K562 (cell line): ENCODE results near the gene CNNM2. TPM values are rescaled to one million over a fixed set of nuclear protein-coding genes. Genes with fewer than 3 reads are reported as not detected.

Experiments used
- CHD1 ChIP-seq: fragments of 200-600 bp; sonication (generic); IDR thresholded peaks from one replicate; pipeline ENCODE4 v1.6.1; 2012; ENCODE audit warnings: mild to moderate bottlenecking, moderate library complexity, low read length, inconsistent platforms
- ELF1 ChIP-seq: fragments of 200-800 bp; sonication (Bioruptor generic); IDR thresholded peaks from 2 replicates; pipeline ENCODE4 v1.6.1; 2016; ENCODE audit warnings: missing genetic modification characterization, missing compliant biosample characterization
- HNRNPLL ChIP-seq: fragments of 200-400 bp; formaldehyde crosslinking; IDR thresholded peaks from 2 replicates; pipeline ENCODE4 v1.6.1; 2017; ENCODE audit warnings: low read length, low read depth, mild to moderate bottlenecking; ENCODE audit not compliant: poor library complexity, severe bottlenecking
- LCOR ChIP-seq: sonication (generic); formaldehyde crosslinking; IDR thresholded peaks from 2 replicates; pipeline ENCODE4 v1.8.0; 2022; ENCODE audit warnings: mild to moderate bottlenecking, missing genetic modification reagents
- MAFG ChIP-seq: fragments of 450-650 bp; conservative IDR thresholded peaks from 2 replicates; pipeline ENCODE4 v1.6.1; 2016; ENCODE audit warnings: missing genetic modification characterization, missing compliant biosample characterization
- MEIS2 ChIP-seq: fragments of 450-650 bp; IDR thresholded peaks from 2 replicates; pipeline ENCODE4 v1.6.1; 2014; ENCODE audit warnings: mild to moderate bottlenecking; ENCODE audit not compliant: partially characterized antibody
- MYBL2 ChIP-seq, 2 experiments: fragments of 450-650 bp in 1 of 2; sonication (generic) in 1 of 2; formaldehyde crosslinking in 1 of 2; IDR thresholded peaks; 2 replicates each; pipeline versions ENCODE4 v1.6.1 to v1.8.1; 2017 to 2022; ENCODE audit warnings: borderline replicate concordance in 1 of 2, inconsistent platforms in 1 of 2, low read depth in 1 of 2, mild to moderate bottlenecking in 1 of 2, missing genetic modification reagents in 1 of 2, moderate library complexity in 1 of 2
- NFIC ChIP-seq: fragments of 450-650 bp; IDR thresholded peaks from 2 replicates; pipeline ENCODE4 v1.6.1; 2017; ENCODE audit warnings: mild to moderate bottlenecking, inconsistent platforms
- POLR2H ChIP-seq: IDR thresholded peaks from 2 replicates; pipeline ENCODE4 v1.6.1; 2016; ENCODE audit warnings: missing genetic modification characterization, low read depth, mild to moderate bottlenecking, control low read depth, missing compliant biosample characterization, moderate library complexity
- POLR3A ChIP-seq: IDR thresholded peaks from 2 replicates; pipeline ENCODE4 v1.6.1; 2011; ENCODE audit warnings: borderline replicate concordance, mild to moderate bottlenecking, moderate library complexity; ENCODE audit not compliant: insufficient read length, insufficient read depth; ENCODE audit errors: extremely low read depth
- SMAD4 ChIP-seq: fragments of 250-450 bp; sonication (Bioruptor Pico); conservative IDR thresholded peaks from 2 replicates; pipeline ENCODE4 v1.8.0; 2021; ENCODE audit warnings: inconsistent platforms, mild to moderate bottlenecking, moderate library complexity
- ZBED1 ChIP-seq: IDR thresholded peaks from 2 replicates; pipeline ENCODE4 v1.6.1; 2014
- ZNF143 ChIP-seq: sonication (generic); formaldehyde crosslinking; IDR thresholded peaks from 2 replicates; pipeline ENCODE4 v1.9.0; 2022; ENCODE audit warnings: mild to moderate bottlenecking, missing genetic modification reagents
- ZNF311 ChIP-seq: fragments of 250-450 bp; sonication (Bioruptor Pico); IDR thresholded peaks from 2 replicates; pipeline ENCODE4 v1.4.0; 2020; ENCODE audit warnings: mild to moderate bottlenecking, moderate library complexity
- ZNF384 ChIP-seq: IDR thresholded peaks from 2 replicates; pipeline ENCODE4 v1.6.1; 2012; ENCODE audit warnings: low read depth, low read length, improper control_type of control experiment
- ZNF444 ChIP-seq: fragments of 250-450 bp; sonication (Bioruptor Pico); IDR thresholded peaks from 2 replicates; pipeline ENCODE4 v1.4.0; 2020; ENCODE audit warnings: mild to moderate bottlenecking, moderate library complexity
- ZNF507 ChIP-seq: conservative IDR thresholded peaks from 2 replicates; pipeline ENCODE4 v1.6.1; 2017; ENCODE audit warnings: missing genetic modification characterization, missing compliant biosample characterization
- ZZZ3 ChIP-seq: fragments of 450-650 bp; IDR thresholded peaks from 2 replicates; pipeline ENCODE4 v1.6.1; 2016; ENCODE audit warnings: antibody characterized with exemption, mild to moderate bottlenecking, moderate library complexity
- polyA plus RNA-seq, 8 experiments: library from polyadenylated mRNA; depleted of rRNA in 4 of 8; stranded (reverse) in 5 of 8; unstranded in 3 of 8; fragments of >200 nt; fragmentation: Nextera tagmentation in 2 of 8; fragmentation: Illumina TruSeq in 1 of 8; extraction: Ambion mirVana in 2 of 8; extraction: Trizol in 1 of 8; gene quantifications; 2 replicates each; pipeline versions ENCODE4 v1.2.1 to v1.2.3, GENCODE V29; 2011 to 2014; ENCODE audit warnings: inconsistent platforms in 1 of 8, missing spikeins in 1 of 8
- total RNA-seq, 7 experiments: library from RNA; depleted of rRNA in 6 of 7; stranded (reverse); fragments of >200 nt in 6 of 7; fragmentation: Illumina TruSeq in 2 of 7; extraction: Trizol in 2 of 7; gene quantifications; 2 replicates each; pipeline versions ENCODE4 v1.2.1 to v1.2.3, GENCODE V29; 2011 to 2021; ENCODE audit warnings: low replicate concordance in 1 of 7
- TF ChIP-seq, protein P1 (sequence below): sonication (generic); IDR thresholded peaks from 2 replicates; pipeline ENCODE4 v1.6.1; 2016
- TF ChIP-seq, protein P2 (sequence below): fragments of 250-450 bp; sonication (Bioruptor Pico); IDR thresholded peaks from 2 replicates; pipeline ENCODE4 v1.5.0; 2021; ENCODE audit warnings: mild to moderate bottlenecking, moderate library complexity

The CNNM2 gene
- total and polyA plus RNA-seq, 9 of the 15 experiments (the other 6 are each of a cell fraction or from before 2014, with no cell fraction given): 0.21 to 5.0 (median 1.3) TPM

DNA sequence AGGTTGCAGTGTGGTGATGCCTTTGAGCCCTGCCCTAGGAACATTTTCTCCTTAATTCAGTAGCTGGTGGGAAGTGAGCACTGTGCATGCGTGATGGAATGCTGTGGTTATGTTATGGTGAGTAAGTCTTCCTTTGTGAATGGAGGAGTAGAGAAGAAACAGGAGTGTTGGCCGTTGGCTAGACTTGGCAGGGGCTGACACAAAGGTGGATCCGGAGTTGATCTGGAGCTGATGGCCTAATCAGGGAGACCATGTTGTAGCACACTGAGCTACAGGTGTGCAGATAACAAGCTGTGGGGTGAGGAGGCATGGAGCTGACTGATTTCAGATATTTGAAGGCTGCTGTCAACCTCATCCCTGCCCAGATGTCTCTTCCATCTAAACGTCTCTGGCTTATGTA is 122.3 kb downstream of the CNNM2 start (continued):
- peak; percentile 59; the same call in 1 of the 2 replicates for TF ChIP-seq SMAD4 (CRISPR knock-in tag)
- no peak; the same call in 1 of the 2 replicates for TF ChIP-seq ZBED1
- no peak for TF ChIP-seq CHD1
- peak; percentile 76 for TF ChIP-seq NFIC
- TF ChIP-seq, protein P1, sequence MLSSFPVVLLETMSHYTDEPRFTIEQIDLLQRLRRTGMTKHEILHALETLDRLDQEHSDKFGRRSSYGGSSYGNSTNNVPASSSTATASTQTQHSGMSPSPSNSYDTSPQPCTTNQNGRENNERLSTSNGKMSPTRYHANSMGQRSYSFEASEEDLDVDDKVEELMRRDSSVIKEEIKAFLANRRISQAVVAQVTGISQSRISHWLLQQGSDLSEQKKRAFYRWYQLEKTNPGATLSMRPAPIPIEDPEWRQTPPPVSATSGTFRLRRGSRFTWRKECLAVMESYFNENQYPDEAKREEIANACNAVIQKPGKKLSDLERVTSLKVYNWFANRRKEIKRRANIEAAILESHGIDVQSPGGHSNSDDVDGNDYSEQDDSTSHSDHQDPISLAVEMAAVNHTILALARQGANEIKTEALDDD: peak; percentile 38; the same call in 1 of the 2 replicates
- TF ChIP-seq MEIS2: peak; percentile 32
- TF ChIP-seq POLR2H (tag): no peak
- TF ChIP-seq ZNF507 (tag): no peak
- no peak for TF ChIP-seq MYBL2 (IDR thresholded peaks at IDR 0.05; ENCODE audit: low read depth)
- TF ChIP-seq MYBL2 (CRISPR knock-in tag; IDR thresholded peaks at IDR 0.05; ENCODE audit: borderline replicate concordance): no peak
- no peak for TF ChIP-seq ZNF143 (CRISPR knock-in tag)
- TF ChIP-seq, protein P2, sequence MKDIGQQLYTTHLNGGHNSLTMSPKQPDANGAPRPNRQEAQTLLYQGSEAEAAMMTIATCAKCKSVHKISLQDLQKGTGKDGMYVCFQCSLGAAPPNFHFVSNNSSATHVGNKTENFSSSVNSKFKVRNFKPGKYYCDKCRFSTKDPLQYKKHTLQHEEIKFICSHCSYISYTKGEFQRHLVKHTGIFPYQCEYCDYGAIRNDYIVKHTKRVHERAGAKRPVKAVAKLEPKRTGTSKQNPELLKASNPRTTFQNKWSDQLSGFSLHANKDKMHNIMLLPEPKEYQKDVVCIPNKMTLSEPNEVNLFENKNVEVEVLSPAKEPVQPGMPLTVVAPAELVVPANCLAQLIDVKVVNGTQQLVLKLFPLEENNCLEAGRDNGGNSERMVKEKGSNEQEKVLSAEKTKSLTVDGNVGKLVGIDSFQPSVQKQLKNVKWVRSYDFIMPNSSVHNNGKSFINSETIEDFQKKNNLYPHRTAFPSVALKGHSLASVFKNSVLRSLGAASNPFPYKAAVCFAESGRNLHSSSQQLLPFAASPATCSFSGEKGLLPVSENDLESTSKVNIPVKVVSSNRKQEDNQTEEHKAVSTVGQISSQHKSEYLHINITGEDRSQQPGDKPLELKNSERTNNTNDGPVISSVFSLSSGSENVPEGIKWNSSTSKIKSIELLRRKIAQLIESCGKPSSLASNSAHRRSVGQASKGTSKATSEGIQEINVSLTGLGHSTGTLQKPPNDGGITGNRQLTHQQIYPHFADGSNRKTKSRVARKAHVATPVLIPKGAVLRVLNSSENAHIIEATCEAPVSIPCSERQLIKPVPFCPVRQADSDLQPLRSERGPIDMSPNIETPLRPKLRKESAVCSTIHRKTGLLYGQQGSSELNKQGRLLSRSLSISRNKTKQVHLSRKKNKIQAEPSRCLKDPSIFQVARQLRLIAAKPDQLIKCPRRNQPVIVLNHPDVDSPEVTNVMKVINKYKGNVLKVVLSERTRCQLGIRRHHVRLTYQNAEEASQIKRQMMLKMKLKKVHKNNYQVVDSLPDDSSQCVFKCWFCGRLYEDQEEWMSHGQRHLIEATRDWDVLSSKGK: no peak
- TF ChIP-seq ELF1 (tag): no peak
- TF ChIP-seq ZZZ3: no peak
- no peak for TF ChIP-seq ZNF444 (CRISPR knock-in tag)
- 0 out of 2 replicates have a peak, but pooled peaks have one; percentile 37 for TF ChIP-seq LCOR (CRISPR knock-in tag)
- no peak for TF ChIP-seq HNRNPLL
- no peak for TF ChIP-seq MAFG (tag)
- no peak for TF ChIP-seq ZNF384
- TF ChIP-seq ZNF311 (CRISPR knock-in tag): no peak
- no peak for TF ChIP-seq POLR3A
